Activated CD4-positive, alpha-beta memory T cell treated with anti-CD3 and anti-CD28 coated beads, Interleukin-2, amount 10 ng/mL, durations not matched to agents 7 days and 5 days (primary cell): ENCODE data around the gene CYS1. TPM values are rescaled to one million over a fixed set of nuclear protein-coding genes. Genes with fewer than 3 reads are reported as not detected.
"Not testable (repeated sequence)": the region's sequence is repeated elsewhere in the genome, so short reads cannot be mapped to it uniquely, and the experiment has no call there.

Experiments used
- CTCF ChIA-PET: fragments of 350-600 bp; sonication (Branson Sonifier 250); formaldehyde crosslinking; loops from one replicate; lab custom pipeline; 2021; ENCODE audit warnings: antibody characterized with exemption, inconsistent platforms; lab: Charles Lee
- POLR2A ChIA-PET: fragments of 350-600 bp; sonication (Branson Sonifier 250); formaldehyde crosslinking; loops from one replicate; lab custom pipeline; 2021; ENCODE audit warnings: antibody characterized with exemption; lab: Charles Lee
- DNase-seq: peaks from one replicate; pipeline ENCODE4 v3.0.0-alpha.2; 2020
- H3K27ac Mint-ChIP-seq: one replicate; pipeline ENCODE4 v1.8.0; 2021; ENCODE audit warnings: mild to moderate bottlenecking, mixed read lengths
- H3K27me3 Mint-ChIP-seq: one replicate; pipeline ENCODE4 v1.8.0; 2021; ENCODE audit warnings: mixed read lengths
- H3K36me3 Mint-ChIP-seq: one replicate; pipeline ENCODE4 v1.8.0; 2021; ENCODE audit warnings: low read depth, mixed read lengths
- H3K4me1 Mint-ChIP-seq: one replicate; pipeline ENCODE4 v1.8.0; 2021; ENCODE audit warnings: mixed read lengths
- H3K4me3 Mint-ChIP-seq: one replicate; pipeline ENCODE4 v1.8.0; 2021; ENCODE audit warnings: mild to moderate bottlenecking, mixed read lengths
- H3K9me3 Mint-ChIP-seq: one replicate; pipeline ENCODE4 v1.8.0; 2021; ENCODE audit warnings: mixed read lengths
- total RNA-seq, 2 experiments: library from RNA; stranded (reverse); gene quantifications; one replicate each; pipeline ENCODE4 v1.2.3, GENCODE V29; 2021

The CYS1 gene
- total RNA-seq, 2 experiments from 2014 or later: 0.40 to 0.71 TPM

DNA sequence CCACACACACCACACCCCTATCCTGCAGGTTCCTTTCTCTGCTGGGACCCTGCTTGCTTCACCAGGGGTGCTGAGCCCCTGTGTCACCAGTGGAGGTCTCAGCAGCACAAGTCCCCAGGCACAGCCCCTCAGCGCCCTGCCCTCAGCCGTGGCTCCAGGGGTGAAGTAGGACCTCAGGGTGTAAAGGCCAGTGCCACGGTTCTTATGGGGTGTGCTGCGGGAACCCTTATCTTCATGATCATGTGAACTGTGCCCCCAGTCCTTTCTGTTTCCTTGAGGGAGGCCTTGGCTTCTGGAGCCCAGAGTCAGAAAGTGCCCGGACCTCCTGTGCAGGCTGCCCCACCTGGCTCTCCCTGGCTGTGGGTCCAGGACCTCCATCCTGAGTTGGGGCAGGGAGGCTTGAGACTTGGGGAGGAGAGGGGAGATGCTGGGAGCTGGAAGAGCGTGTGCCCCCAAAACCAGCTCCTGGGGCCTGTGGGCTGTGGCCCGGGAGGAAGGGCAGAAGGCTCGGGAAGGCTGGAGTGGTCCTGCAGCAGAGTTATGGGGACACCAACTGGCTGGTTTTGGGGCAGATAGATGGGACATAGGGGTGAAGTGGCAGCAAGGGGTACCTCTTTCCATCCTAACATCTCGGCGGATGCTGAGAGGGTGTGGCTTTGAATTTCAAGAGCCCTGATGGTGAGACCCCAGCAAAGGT is 57.1 kb downstream of the CYS1 start:
- no peaks in the 10 kb centered on the region for H3K9me3 Mint-ChIP-seq
- no peak overlapping the region for H3K27ac Mint-ChIP-seq
- no peak for DNase-seq
- H3K36me3 Mint-ChIP-seq: no peaks in the 10 kb centered on the region
- CTCF ChIA-PET: interaction anchor here (0.7 kb wide), 1 partner anchor 252 kb away, joined by 3 read pairs; no protein-coding TSS in a partner anchor
- POLR2A ChIA-PET: no interaction called here
- H3K27me3 Mint-ChIP-seq: peaks cover 12% of the 10 kb centered on the region
- no peak overlapping the region for H3K4me3 Mint-ChIP-seq
- peaks cover 5% of the 10 kb centered on the region for H3K4me1 Mint-ChIP-seq

DNA sequence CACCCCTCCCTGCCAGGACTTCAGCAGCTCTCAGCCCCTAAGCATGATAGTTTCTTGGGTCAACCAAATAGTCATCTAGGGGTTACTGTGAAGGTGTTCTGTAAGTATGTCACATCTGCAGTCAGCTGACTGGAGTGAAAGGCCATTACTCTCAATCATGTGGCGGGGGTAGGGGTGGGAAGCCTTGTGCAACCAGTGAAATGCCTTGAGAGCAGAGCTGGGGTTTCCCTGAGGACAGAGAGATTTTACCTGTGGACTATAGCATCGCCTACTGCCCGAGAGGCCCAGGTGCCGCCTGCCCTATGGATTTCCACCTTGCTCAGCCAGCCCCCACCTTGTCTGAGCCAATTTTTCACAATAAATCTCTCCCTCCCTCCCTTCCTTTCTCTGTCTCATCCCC is 57.8 kb downstream of the CYS1 start:
- Mint-ChIP-seq H3K27me3 (peaks cover 15% of the 10 kb centered on the region), H3K36me3 (no peaks in the 10 kb centered on the region), H3K27ac (no peak overlapping the region), H3K4me3 (no peak overlapping the region), H3K4me1 (peaks cover 2% of the 10 kb centered on the region), H3K9me3 (no peaks in the 10 kb centered on the region)
- no peak for DNase-seq
- CTCF ChIA-PET: interaction anchor here (0.7 to 3.0 kb wide), 2 partner anchors 37 to 252 kb away, joined by 3 to 13 read pairs; no protein-coding TSS in a partner anchor
- POLR2A ChIA-PET: no interaction called here

DNA sequence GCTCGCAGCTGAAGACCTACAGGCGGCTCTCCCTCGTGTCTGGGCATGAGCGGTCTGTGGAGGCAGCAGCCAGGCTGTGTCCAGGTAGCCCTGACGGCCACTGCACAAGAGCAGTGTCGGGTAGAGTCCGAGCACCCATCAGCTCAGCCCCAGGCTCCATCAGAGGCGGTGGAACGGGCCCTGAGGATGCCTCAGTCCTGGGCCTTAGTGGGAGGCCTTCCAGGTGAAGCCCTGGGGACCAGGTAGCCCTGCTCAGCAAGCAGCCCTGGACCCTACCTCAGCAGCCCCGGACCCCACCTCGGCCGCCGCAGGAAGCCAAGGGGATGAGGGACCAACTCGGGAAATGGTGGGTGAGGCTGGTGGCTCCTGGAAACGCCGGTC is 58.2 kb downstream of the CYS1 start:
- Mint-ChIP-seq H3K4me3 (no peak overlapping the region), H3K36me3 (no peaks in the 10 kb centered on the region), H3K27me3 (peaks cover 17% of the 10 kb centered on the region), H3K4me1 (no peaks in the 10 kb centered on the region), H3K27ac (no peak overlapping the region), H3K9me3 (no peaks in the 10 kb centered on the region)
- CTCF ChIA-PET: interaction anchor here (3.0 kb wide), 1 partner anchor 37 kb away, joined by 13 read pairs; no protein-coding TSS in a partner anchor
- DNase-seq: no peak
- POLR2A ChIA-PET: no interaction called here

DNA sequence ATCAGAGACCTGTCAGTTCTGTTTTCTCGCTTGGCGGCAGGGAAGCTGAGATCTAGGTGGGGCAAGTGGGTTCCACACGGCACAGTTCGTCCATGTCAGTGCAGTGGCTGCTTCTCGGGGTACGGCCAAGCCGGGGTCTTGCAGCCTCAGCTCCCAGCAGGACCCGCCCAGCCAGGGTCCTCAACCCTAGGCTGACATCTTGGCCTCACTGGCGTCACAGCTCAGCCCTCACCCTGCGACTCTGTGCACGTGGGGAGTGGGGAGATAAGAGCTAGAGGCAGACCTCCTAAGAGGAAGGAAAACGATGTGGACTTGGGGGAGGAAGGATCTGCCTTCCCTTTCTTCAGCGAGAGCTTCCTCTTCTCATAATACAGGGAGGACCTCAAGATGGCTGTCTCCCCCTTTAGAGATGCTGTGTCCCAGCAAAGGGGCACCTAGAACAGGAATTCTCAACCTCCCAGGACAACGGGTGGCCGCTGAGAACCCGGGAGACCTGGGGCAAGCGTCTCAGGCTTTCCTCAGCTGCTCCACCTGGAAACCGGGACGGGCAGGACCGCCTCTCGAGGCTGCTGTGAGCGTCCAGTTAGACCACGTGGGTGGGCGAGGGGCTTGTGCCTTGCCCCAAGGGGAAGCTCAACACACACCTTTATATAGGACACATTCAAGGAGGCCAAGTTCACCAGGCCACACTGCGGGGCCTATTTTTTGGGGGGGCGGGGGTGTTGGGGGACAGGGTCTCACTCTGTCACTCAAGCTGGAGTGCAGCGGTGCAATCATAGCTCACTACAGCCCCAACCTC is 60.4 kb downstream of the CYS1 start:
- no peaks in the 10 kb centered on the region for H3K36me3 Mint-ChIP-seq
- no peak for DNase-seq
- POLR2A ChIA-PET: interaction anchor here (1.0 kb wide), 1 partner anchor 34 kb away, joined by 3 read pairs; no protein-coding TSS in a partner anchor
- no peak overlapping the region for H3K27ac Mint-ChIP-seq
- CTCF ChIA-PET: interaction anchor here (3.0 kb wide), 1 partner anchor 34 kb away, joined by 13 read pairs; no protein-coding TSS in a partner anchor
- H3K4me3 Mint-ChIP-seq: no peak overlapping the region
- H3K9me3 Mint-ChIP-seq: no peaks in the 10 kb centered on the region
- no peaks in the 10 kb centered on the region for H3K4me1 Mint-ChIP-seq
- peaks cover 21% of the 10 kb centered on the region for H3K27me3 Mint-ChIP-seq

DNA sequence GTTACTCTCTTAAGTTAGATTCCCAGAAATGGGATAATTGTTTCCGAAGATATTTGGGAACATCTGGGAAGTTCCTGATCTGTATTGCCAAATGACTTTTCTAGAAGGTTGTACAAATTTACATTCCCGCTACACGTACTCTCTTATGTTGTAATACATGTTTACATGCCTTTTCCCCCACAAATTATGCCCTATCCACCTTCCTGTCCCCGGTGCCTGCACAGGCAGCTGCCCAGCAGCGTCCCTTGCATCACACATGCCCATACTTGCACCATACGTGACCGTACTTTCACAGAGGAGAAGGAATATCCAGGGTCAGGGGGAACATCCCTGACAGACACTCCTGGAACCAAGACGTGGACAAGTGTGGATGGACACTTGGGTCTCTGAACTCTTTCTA is 61.0 kb downstream of the CYS1 start:
- peaks cover 21% of the 10 kb centered on the region for H3K27me3 Mint-ChIP-seq
- no peaks in the 10 kb centered on the region for H3K9me3 Mint-ChIP-seq
- H3K4me3 Mint-ChIP-seq: no peak overlapping the region
- no peak for DNase-seq
- no peaks in the 10 kb centered on the region for H3K36me3 Mint-ChIP-seq
- CTCF ChIA-PET: interaction anchor here (0.7 to 1.8 kb wide), 2 partner anchors 35 to 53 kb away, joined by 3 to 6 read pairs; no protein-coding TSS in a partner anchor
- POLR2A ChIA-PET: interaction anchor here (0.8 to 1.0 kb wide), 2 partner anchors 10 to 33 kb away, joined by 3 read pairs; no protein-coding TSS in a partner anchor
- no peak overlapping the region for H3K27ac Mint-ChIP-seq
- H3K4me1 Mint-ChIP-seq: no peaks in the 10 kb centered on the region

DNA sequence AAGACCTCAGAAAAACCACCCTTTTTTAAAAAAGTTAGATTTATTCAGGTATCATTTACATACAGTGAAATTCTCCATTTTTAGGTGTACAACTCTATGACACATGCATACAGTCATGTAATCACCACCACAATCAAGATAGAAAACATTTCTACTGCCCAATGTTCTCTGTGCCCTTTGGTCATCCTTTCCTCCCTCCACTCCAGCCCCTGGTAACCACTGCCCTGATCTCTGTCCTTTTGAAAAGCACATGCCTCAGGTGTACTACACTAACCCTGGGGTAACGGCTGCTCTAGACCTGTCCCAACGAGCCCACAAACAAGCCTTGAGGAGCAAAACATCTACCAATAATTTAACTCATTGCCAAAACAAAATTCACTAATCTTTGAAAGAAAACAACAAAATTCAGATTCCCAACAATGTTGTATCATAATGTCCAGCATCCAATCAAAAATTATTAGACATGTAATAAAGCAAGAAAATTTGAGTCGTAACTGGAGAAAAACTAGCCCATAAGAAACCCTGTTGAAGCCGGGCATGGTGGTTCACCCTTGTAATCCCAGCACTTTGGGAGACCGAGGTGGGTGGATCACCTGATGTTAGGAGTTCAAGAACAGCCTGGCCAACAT is 62.8 kb downstream of the CYS1 start:
- peaks cover 21% of the 10 kb centered on the region for H3K27me3 Mint-ChIP-seq
- H3K27ac Mint-ChIP-seq: no peak overlapping the region
- POLR2A ChIA-PET: no interaction called here
- H3K36me3 Mint-ChIP-seq: no peaks in the 10 kb centered on the region
- CTCF ChIA-PET: interaction anchor here (1.8 kb wide), 1 partner anchor 33 kb away, joined by 6 read pairs; no protein-coding TSS in a partner anchor
- no peak overlapping the region for H3K4me3 Mint-ChIP-seq
- DNase-seq: no peak
- no peaks in the 10 kb centered on the region for H3K9me3 Mint-ChIP-seq
- H3K4me1 Mint-ChIP-seq: no peaks in the 10 kb centered on the region

DNA sequence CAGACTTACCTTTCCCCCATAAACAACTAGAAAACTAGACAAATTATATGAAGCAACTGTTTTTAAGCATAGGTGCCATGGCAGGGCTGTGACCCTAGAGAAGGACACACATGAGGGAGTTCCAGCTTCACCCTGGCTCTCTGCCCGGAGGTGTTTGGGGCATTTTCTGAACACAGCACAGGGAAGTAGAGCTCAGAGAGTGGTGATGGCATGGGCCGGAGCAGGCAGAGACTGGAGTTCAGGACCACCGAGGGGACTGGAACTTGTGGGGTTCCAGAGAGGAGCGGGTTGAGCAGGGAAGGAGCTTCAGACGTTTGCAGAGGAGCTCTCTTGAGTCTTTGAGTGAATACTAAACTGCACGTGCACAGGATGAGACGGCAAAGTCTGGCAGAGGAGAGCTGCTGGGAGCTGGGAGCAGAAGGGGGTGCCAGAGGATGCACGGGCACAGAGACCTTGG is 63.4 kb downstream of the CYS1 start:
- no peak overlapping the region for H3K27ac Mint-ChIP-seq
- H3K4me1 Mint-ChIP-seq: no peaks in the 10 kb centered on the region
- H3K4me3 Mint-ChIP-seq: no peak overlapping the region
- peaks cover 21% of the 10 kb centered on the region for H3K27me3 Mint-ChIP-seq
- H3K9me3 Mint-ChIP-seq: no peaks in the 10 kb centered on the region
- DNase-seq: no peak
- CTCF ChIA-PET: no interaction called here
- H3K36me3 Mint-ChIP-seq: no peaks in the 10 kb centered on the region
- POLR2A ChIA-PET: no interaction called here

DNA sequence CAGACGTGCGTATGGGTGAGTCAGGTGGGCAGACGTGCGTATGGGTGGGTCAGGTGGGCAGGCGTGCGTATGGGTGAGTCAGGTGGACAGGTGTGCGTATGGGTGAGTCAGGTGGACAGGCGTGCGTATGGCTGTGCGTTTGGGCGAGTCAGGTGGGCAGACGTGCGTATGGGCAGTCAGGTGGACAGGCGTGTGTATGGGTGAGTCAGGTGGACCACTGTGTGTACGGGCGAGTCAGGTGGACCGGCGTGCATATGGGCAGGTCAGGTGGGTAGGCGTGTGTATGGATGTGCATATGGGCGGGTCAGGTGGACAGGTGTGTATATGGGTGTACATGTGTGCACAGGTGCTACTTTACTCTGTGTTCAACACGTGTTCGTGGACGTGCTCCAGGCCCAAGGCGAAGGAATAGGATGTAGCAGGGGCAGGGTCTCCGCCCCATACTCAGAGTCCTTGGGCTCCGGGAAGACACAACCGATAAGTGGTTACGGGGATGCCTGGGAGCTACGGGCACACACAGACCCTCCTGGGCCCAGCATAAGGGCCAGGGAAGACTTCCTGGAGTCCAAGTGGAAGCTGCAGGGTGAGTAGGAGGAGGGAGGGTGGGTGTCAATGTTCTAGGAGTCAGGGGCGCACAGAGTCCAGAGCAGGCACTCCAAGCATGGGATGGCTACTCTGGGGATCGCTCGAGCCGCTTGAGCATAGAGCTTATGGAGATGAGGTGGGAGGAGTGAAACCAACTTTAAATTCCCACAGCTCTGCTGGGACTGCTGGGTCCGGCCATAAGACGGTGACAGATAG is 64.0 kb downstream of the CYS1 start:
- H3K4me3 Mint-ChIP-seq: no peak overlapping the region
- H3K27me3 Mint-ChIP-seq: peaks cover 21% of the 10 kb centered on the region
- H3K9me3 Mint-ChIP-seq: no peaks in the 10 kb centered on the region
- H3K27ac Mint-ChIP-seq: no peak overlapping the region
- DNase-seq: no peak
- CTCF ChIA-PET: no interaction called here
- H3K4me1 Mint-ChIP-seq: no peaks in the 10 kb centered on the region
- no peaks in the 10 kb centered on the region for H3K36me3 Mint-ChIP-seq
- POLR2A ChIA-PET: no interaction called here

DNA sequence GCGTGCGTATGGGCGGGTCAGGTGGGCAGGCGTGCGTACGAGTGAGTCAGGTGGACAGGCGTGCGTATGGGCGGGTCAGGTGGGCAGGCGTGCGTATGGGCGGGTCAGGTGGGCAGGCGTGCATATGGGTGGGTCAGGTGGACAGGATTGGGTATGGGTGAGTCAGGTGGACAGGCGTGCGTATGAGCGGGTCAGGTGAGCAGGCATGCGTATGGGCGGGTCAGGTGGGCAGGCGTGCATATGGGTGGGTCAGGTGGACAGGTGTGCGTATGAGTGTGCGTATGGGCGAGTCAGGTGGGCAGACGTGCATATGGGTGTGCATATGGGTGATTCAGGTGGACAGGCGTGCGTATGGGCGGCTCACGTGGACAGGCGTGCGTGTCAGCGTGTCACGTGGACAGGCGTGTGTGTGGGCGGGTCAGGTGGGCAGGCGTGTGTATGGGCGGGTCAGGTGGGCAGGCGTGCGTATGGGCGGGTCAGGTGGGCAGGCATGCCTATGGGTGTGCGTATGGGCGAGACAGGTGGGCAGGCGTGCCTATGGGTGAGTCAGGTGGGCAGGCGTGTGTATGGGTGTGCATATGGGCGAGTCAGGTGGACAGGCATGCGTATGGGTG is 64.7 kb downstream of the CYS1 start:
- DNase-seq, H3K4me3 Mint-ChIP-seq, H3K9me3 Mint-ChIP-seq, H3K36me3 Mint-ChIP-seq, H3K27ac Mint-ChIP-seq, POLR2A ChIA-PET, CTCF ChIA-PET, H3K4me1 Mint-ChIP-seq: not testable (repeated sequence)
- peaks cover 19% of the 10 kb centered on the region for H3K27me3 Mint-ChIP-seq

DNA sequence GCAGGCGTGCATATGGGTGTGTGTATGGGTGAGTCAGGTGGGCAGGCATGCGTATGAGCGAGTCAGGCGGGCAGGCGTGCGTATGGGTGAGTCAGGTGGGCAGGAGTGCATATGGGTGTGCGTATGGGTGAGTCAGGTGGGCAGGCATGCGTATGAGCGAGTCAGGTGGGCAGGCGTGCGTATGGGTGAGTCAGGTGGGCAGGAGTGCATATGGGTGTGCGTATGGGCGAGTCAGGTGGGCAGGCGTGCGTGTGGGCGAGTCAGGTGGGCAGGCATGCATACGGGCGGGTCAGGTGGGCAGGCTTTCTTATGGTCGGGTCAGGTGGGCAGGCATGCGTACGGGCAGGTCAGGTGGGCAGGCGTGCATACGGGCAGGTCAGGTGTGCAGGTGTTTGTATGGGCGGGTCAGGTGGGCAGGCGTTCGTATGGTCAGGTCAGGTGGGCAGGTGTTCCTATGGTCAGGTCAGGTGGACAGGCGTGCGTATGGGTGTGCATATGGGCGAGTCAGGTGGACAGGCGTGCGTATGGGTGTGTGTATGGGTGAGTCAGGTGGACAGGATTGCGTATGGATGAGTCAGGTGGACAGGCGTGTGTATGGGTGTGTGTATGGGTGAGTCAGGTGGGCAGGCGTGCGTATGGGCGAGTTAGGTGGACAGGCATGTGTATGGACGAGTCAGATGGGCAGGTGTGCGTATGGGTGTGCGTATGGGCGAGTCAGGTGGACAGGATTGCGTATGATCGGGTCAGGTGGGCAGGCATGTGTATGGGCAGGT is 65.6 kb downstream of the CYS1 start:
- H3K27ac Mint-ChIP-seq: no peak overlapping the region
- POLR2A ChIA-PET: no interaction called here
- no peaks in the 10 kb centered on the region for H3K36me3 Mint-ChIP-seq

DNA sequence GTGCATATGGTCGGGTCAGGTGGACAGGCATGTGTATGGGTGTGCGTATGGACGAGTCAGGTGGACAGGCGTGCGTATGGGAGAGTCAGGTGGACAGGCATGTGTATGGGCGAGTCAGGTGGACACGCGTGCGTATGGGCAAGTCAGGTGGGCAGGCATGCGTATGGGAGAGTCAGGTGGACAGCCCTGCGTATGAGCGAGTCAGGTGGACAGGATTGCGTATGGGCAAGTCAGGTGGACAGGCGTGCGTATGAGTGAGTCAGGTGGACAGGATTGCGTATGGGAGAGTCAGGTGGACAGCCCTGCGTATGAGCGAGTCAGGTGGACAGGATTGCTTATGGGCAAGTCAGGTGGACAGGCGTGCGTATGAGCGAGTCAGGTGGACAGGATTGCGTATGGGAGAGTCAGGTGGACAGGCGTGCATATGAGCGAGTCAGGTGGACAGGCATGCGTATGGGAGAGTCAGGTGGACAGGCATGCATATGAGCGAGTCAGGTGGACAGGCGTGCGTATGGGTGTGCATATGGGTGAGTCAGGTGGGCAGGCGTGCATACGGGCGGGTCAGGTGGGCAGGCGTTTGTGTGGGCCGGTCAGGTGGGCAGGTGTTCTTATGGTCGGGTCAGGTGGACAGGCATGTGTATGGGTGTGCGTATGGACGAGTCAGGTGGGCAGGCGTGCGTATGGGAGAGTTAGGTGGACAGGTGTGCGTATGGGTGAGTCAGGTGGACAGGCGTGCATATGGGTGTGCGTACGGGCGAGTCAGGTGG is 66.4 kb downstream of the CYS1 start:
- DNase-seq, CTCF ChIA-PET, H3K4me1 Mint-ChIP-seq, H3K9me3 Mint-ChIP-seq, H3K36me3 Mint-ChIP-seq, H3K27ac Mint-ChIP-seq, POLR2A ChIA-PET, H3K4me3 Mint-ChIP-seq: not testable (repeated sequence)
- peaks cover 14% of the 10 kb centered on the region for H3K27me3 Mint-ChIP-seq

More for the DNA sequence above, 65.6 kb downstream of the CYS1 start:
- H3K4me3 Mint-ChIP-seq: no peak overlapping the region
- no peaks in the 10 kb centered on the region for H3K9me3 Mint-ChIP-seq
- CTCF ChIA-PET: no interaction called here
- DNase-seq: no peak
- no peaks in the 10 kb centered on the region for H3K4me1 Mint-ChIP-seq
- H3K27me3 Mint-ChIP-seq: peaks cover 19% of the 10 kb centered on the region
